ENCODE results near the gene RERE.

DNA sequence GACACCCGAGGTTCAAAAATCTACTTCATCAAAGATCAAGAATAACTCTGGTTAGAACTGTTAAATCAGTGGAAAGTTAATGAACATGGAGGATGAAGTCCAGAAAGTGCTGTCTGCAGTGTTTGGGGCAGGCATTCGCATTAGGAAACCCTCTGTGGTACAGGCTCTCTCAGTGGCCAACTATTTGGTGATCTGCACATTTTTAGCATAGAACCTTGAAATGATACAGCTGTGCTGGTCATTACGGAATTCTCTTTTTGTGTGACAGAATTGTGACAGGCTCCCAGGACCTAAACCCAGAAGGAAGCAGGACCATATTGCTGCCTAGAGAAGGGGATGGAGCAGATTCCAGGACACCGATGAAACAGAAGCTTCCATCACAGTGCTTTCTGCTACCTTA is 410.5 kb downstream of the RERE start:
- TF ChIP-seq EZH2 (IDR thresholded peaks at IDR 0.05; ENCODE audit: low read depth, unreplicated experiment): no peak
- no peak for TF ChIP-seq CTCF (conservative IDR thresholded peaks at IDR 0.05; ENCODE audit: low read depth in 2 of 2)
- no peak for TF ChIP-seq JUNB (IDR thresholded peaks at IDR 0.05; ENCODE audit: unreplicated experiment)
- no peak for TF ChIP-seq REST (IDR thresholded peaks at IDR 0.05; ENCODE audit: unreplicated experiment)
- no peak for TF ChIP-seq POLR2AphosphoS5 (IDR thresholded peaks at IDR 0.05; ENCODE audit: low read depth)
- no peak for TF ChIP-seq CREB1 (CRISPR knock-in tag; IDR thresholded peaks at IDR 0.05; ENCODE audit: low read depth)
- TF ChIP-seq EZH2phosphoT487 (IDR thresholded peaks at IDR 0.05; ENCODE audit: unreplicated experiment): no peak
- TF ChIP-seq, protein P1, sequence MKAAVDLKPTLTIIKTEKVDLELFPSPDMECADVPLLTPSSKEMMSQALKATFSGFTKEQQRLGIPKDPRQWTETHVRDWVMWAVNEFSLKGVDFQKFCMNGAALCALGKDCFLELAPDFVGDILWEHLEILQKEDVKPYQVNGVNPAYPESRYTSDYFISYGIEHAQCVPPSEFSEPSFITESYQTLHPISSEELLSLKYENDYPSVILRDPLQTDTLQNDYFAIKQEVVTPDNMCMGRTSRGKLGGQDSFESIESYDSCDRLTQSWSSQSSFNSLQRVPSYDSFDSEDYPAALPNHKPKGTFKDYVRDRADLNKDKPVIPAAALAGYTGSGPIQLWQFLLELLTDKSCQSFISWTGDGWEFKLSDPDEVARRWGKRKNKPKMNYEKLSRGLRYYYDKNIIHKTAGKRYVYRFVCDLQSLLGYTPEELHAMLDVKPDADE (IDR thresholded peaks at IDR 0.05): no peak
